Measurements from ENCODE around the gene PPP1R12A.

PPP1R12A gene

DNA sequence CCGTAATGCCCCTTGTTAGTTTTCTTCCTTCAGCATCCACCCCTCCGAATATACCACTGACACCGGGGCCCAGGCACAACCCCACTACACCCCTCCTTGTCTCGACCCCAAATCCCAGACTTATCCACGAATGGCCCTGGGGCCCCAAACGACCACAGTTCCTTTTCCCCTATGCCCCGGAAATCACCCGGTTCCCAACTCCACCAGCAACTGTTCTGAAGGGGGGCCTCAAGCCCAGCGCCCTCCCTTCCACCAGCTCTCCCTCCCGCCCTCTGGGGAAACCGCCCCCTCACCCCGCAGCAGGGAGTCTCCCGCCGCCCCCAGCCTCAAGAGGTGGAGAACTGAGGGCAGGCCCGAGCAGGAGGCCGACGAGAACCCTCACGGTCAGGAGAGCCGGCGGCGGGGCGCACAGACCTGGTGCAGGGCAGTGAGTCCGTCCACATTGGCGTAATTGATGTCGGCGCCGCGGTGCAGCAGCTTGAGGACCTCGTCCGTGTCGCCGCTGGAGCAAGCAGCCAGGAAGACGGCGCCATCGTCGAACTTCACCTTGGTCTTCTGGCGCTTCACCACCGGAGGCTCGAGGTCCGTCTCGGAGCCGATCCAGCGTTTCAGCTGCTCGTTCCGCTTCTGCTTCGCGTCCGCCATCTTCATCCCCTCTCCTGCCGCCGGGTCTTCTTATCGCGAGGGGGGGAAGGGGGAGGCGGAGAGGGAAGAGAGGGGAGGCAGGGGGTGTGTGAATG, 446 bp downstream of the PPP1R12A start:
- peak; percentile 48 for DNase-seq

DNA sequence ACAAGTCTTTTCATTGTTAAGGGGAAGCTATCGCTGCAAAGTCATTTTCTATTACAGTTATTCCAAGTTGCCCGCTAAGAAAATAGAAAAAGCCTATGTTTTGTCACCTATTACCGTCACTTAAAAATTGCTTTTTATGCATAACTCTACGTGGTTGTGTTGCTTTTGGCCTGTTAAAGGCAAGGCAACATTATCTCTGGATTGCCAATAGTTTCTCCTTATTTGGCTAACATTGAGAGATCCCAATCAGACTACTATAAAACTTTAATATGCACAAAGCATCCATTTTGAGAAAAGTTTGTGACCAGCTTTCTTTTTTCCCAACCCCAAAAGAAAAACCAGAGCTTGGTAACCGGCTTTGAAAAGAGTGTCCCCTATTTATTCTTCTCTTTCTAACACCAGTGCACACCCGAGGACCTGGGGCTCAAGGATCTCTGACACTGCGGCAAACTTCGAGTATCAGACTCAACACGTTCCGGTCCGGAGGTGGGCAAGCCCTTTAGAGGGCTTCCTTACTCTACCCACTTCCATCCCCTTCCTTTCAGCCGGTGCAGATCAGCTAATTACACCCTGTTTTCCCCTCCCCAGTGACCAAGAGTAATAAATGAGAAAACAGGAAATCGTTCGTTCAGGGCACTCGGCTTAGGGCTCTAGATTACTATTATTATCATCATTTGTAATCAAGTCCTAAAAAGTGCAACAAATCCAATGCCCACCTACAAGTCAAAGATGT, 1.2 kb downstream of the PPP1R12A start:
- no peak for DNase-seq

DNA sequence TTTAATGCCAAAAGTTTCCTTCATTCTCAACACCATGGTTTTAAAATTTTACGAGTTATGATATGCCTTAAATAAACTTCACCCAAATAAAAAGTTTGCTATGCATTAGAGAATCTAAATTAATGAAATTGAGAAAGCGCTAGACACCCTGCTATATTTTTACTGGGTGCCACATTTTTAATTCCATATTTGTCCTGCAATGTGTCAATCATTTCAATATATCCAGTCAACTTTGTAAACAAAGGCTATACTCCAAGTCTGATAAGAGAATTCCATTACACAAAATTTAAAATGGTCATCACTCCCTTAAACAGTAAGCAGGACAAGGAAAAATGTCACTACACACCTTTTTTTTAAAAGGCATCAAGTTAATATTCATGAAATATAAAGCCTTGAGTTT, 1.9 kb downstream of the PPP1R12A start:
- no peak for DNase-seq

DNA sequence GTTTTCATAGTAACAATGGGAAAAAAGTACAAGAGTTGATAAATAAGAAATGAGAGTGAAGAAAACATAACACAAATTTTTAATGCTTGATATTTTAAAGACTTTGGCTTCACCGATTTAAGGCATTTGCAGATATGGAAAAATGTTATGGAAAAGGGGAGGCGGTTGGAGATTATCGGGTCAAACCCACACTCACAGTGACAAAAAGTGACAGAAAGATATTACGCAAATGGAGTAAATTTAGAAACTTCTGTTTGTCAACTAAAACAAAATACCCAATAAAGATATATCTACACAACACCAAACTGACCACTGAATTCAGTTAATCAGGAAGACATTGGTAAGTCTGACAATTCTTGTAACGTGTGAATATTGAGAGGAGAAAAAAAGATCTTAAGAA, 2.5 kb downstream of the PPP1R12A start:
- no peak for DNase-seq

DNA sequence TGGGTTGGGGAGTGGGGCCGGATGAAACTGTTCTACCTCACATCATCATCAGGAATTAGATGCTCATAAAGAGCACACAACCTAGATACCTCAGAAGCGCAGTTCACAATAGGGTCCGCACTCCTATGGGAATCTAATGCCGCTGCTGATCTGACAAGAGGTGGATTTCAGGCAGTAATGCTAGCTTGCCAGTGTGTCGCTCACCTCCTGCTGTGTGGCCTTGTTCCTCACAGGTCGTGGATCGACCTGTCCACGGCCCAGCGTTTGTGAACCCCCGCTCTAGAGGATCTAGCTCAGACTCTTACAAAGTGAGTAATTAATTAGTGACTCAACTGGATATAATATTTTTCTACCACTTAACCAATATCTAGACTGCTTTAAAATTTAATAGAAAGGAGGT, 5.8 kb downstream of the PPP1R12A start:
- DNase-seq: no peak

DNA sequence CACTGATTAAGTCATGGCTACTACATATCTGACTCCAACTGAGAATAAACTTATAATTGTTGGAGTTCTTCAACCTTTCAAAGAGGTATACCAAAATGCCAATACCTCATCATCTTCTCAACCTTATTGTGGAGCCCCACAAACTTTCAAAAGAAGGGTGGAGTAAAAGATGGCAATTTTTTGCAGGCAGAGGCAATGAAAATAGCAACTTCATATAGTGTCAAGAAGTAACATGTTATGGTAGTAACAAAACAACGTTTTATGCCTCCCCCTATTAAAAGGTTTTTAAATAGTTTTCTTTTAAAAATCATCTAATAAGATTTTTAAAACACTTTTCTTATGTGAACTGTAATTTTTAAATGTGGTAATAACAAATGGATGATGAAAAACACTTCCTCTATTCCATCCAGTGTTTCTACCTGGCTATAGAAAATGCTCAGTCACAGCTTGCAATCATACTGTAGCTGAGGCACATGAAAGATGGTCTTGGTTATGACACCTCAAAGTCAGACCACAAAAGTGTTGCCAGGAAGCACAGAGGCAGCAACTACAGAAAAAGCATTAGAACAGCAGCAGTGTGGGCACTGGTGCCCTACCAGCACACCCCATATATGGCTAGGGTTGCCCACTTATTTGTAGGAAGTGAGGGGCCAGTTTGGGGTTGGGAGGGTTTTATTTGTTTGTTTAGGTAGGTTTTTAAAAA, 7.0 kb downstream of the PPP1R12A start:
- no peak for DNase-seq

DNA sequence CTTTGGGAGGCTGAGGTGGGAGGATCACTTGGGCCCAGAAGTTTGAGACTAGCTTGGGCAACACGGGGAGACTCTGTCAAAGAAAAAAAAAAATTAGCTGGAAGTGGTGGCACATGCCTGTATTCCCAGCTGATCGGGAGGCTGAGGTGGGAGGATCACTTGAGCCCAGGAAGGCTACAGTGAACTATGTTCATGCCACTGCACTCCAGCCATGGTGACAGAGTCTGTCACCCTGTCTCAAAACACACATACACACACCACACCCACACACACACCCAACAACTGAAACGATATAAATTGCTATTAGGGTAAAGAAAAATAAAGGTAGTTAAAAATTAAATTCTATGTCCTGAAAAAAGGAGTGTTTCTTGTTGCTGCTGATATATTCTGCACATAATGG, 7.9 kb downstream of the PPP1R12A start:
- no peak for DNase-seq

DNA sequence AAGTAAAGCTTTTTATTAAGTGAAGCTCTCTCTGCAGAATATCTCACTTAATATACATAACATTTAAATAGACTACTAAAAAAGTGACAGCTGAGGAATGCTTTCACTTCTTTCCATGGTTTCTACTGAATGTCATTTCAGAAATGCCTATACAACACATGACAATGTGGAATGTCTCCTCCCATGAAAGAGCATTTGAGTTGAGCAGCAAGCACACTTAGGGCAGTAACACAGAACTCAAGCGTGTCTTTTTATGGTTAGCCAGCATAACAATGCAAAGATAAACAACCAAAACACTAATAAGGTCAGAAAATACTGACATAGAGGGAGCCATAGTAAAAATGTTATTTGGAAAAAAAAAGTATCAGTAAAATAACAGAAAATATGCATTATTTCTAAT, 9.4 kb downstream of the PPP1R12A start:
- no peak for DNase-seq

DNA sequence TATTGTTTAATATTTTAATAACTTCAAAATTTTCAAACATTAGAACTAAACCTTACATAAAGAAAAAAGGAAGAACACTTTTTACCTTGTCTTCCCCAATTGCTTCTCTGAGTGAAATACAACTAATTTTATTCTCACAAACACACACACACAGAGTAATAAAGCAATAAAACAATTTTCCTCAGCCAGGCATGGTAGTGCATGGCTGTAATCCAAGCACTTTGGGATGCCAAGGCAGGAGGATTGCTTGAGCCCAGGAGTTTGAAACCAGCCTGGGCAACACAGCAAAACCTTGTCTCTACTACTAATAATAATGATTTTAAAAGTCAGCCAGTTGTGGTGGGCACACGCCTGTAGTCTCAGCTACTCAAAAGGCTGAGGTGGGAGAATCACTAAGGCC, 13.1 kb downstream of the PPP1R12A start:
- no peak for DNase-seq

DNA sequence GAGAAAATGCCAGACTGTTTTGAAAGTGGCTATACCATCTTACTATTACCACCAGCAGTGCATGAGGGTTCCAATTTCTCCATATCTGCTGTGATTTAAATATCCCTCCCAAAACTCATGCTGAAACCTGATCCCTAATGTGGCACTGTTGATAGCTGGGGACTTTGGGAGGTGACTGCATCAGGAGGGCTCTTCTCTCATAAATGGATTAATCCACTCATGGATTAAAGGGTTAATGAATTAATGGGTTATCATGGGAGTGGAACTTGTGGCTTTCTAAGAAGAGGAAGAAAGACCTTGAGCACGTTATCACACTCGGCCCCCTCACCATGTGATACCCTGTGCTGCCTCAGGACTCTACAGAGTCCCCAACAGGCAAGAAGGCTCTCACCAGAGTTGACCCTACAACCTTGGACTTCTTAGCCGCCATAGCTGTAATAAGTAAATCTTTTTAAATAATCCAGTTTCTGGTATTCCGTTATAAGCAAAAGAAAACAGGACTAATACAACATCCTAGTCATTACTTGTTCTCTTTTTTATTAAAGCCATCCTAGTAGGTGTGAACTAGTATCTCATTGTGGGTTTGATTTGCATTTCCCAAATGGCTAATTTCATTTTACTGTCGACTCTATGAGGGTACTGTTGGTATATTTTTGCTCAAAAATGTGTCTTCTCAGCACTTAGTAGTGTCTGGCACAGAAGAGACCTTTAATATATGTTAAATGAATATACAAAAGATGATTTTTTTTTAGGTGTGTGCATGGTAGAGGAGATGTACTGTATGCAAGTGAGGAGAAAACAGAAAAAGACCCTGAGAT, 14.3 kb downstream of the PPP1R12A start:
- no peak for DNase-seq

DNA sequence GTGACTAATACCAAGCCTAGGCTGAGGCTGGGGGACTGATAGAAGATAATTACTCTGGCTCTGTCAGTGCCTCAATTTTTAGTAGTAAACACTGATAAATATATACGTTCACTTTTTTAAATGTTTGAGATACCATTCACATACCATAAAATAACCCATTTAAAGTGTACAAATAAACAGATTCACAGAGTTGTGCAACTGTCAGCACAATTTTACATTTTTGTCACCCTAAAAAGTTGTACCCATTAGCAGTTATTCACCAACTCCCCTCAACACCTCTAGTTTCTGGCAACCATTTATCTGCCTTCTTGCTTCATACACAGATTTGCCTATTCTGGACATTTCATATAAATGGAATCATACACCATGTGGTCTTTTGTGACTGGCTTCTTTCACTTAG, 15.1 kb downstream of the PPP1R12A start:
- DNase-seq: no peak

DNA sequence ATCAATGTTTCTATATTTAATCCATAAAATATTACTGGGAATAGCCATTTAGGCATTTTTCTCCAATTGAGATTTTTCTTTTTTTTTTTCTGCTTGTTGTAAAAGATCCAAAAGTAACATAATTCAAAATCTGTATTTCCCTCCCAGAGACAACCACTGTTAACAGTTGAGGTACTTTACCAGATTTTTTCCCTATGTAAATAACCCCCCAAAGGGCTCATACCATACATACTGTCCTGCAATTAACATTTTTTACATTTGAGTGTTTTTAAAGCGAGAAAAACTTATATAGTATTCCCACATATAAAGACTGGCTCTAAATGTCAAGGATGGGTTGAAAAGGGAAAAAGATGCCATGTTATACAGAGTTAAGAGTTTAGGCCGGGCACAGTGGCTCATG, 18.1 kb downstream of the PPP1R12A start:
- DNase-seq: no peak

DNA sequence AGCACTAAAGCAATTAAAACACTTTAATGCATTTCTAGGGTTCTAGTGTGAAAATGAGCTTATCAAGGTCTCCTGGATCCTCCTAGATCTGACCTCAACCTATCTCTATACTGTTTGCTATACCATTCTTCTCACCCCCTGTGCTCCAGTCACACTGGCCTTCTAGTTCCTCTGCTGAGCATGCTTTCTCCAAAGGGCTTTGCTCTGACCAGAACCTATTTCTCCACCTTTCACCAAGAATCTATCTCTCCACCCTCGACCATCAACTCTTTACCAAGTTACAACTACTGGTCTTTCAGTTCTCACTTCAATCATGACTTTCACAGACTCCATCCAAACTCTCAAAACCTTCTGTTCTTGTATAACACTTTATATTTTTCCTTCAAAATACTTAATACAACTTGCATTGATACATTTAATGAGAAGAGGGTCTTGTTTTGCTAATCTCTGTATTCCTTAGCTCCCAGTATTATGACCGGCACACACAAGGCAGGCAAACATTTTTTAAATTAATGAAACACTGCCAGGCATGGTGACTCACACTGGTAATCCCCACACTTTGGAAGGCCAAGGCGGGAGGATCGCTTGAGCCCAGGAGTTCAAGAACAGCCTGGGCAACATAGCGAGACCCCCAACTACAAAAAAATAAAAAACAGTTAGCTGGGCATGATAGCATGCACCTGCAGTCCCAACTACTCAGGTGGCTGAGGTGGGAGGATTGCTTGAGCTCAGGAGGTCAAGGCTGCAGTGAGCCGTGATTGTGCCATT, 22.8 kb downstream of the PPP1R12A start:
- no peak for DNase-seq

DNA sequence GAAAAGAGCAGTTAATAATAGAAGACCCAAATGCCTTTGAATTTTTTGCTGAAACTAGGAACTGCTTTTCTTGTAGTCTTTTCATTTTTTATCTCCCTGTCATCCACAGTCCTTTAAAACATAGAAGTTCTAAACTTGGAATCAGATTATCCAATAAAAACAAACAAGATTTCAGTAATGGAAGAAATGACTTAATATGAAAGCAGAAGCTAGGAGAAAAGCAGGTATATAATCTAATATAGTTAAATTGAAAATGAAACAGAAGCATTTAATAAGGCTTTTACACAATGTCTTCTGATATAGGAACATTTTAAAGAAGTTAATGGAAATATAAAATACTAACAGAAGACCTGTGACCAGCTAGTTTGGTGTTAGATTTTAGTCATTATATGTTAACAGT, 26.5 kb downstream of the PPP1R12A start:
- DNase-seq: no peak

DNA sequence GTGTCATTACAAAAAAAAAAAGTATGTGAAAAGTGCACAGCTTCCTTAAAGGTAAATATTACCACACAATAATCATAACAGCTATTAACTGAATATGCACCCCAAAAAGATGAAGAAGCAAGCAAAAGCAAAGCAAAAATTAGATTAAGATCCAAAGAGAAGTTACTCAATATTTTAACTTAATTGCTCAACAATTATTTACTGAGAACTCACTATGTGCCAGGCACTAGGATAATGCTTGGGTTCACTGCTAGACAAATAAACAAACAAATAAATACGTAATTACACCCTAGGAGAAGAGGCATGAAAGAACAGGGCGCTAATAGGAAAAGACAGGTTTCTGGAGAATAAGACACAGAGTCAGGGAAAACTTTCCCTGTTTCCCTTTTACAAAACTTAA, 33.4 kb downstream of the PPP1R12A start:
- DNase-seq: no peak

DNA sequence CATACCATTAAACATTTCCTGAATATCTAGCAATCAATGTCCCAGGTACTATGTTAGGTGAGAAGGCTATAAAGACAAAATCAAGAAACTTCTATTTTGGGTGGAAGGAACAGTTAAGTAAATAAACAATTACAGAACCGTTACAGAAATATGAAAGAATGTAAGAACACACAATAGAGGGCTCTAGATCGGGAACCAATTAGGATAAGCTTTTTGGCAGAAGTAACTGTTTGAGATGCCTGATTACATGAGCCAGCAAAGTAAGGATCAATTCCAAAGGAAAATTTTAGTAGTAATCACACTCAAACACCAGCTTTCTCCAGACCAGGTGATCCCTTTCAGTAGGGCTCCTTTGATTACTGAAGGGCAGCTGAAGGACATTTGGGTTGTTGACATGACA, 33.9 kb downstream of the PPP1R12A start:
- no peak for DNase-seq

DNA sequence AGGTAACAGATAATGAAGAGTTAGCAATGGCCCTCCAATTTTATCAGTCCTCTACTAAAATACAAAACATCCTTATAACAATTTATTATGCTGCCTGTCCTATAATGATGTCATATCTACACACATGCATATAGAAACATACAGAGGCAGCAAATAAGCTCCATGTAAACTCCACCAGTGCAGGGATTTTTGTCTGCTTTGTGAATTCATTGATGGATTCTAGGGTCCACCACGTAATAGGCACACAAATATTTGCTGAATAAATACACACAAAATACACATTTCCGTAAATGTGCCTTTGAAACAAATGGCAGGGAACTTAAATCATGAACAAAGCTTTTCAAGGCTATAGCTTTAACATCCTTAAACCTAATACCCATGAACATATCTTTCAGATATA, 34.7 kb downstream of the PPP1R12A start:
- no peak for DNase-seq

DNA sequence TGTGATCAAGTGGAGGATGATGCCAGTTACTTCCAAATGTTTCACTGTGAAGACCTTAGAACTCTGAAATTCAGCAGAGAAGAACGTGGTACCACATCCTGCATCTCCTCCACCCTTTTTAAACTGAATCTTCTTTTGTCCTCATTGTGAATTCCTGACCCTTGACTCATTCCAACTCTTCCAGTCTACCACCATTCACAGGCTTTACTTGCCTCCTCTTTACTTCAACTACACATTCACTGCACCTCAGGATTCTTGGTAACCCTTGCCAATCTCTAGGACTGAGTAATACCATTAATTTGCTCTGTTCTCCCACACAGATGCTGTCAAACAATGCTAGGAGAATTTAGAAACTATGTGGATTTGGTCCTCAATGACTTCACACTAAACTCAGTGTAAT, 37.3 kb downstream of the PPP1R12A start:
- no peak for DNase-seq

DNA sequence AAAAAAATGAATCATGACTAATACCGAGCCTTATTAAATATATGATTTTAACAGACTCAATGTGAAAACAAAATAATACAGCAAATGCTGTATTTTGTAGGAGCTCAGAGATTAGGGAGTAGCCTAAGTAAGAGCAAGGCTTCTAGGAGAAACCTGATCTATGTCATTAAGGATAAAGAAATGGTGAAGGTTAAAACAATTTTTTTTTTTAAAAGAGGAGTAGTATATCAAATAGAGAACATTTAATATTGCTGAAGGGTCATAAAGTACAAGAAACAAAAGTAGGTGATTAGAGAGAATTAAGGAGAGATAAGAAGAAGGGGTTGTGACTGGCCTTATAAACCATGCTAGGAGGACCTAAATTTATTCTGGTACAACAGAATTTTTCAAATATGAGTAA, 39.1 kb downstream of the PPP1R12A start:
- DNase-seq: no peak

DNA sequence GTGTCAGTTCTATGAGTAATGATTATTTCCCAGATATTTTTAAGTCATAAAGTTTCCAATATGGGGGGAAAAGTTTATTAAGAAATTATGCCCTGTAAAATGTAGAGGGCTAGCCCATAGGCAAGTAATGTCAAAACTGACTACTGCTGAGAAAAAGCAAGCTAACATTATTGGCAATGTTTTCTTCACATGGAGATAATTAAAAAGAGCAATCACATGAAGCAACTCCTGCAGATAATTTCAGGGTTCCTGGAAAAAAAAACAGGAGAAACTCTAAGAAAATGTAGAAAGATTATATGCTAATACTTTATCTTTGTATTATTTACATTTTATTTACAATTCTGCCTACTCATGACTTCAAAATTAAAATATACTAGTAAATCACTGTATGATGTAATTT, 39.8 kb downstream of the PPP1R12A start:
- no peak for DNase-seq

DNA sequence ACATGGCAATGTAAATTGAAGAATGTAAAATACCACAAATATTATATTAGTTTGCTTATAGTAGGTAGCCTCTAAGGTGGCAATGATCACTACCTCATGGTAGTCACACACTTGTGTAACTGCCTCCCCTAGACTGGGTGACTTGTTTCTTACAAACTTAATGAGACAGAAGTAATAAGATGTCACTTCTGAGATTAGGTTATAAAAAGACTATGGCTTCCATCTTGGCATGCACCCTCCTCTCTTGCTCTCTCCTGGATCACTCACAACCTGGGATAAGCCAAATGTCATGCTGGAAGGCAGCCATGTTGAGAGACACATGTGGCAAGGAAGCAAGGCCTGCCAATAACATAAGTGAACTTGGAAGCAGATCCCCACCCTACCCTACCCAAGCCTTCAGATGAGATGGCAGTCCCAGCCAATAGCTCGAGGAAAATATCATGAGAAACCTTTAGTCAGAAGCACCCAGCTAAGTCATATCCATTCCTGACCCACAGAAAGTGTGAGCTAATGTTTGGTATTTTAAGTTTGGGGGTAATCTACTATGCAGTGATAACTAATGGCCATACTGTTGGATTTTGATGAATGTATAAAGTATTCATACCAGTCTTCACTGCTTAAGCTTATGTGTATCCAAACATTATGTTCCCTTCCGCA, 43.3 kb downstream of the PPP1R12A start:
- no peak for DNase-seq

DNA sequence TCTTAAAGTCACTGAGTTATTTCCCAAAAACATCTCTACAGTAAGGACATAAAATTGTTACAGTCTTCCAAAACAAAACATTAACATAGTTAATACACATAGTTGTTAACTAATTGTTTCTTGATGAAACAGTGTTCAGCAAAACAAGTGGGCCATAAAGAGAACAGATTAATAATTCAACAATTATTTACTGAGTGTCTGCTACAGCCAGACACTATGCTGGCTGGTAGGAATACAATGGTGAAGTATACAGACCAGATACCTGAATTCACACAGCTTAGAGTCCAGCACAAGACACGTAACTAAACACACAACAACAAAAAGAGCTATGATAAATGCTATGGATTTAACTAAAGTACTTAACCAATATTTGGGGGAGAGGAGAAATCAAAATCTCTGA, 47.0 kb downstream of the PPP1R12A start:
- no peak for DNase-seq
